A549 treated with ZK216348 at 1 μM for 4 hours (cell line): ENCODE data around the gene RHEBL1. TPM values are rescaled to one million over a fixed set of nuclear protein-coding genes. Genes with fewer than 3 reads are reported as not detected.

ENCODE experiments used
- total RNA-seq: library from RNA; stranded (reverse); fragments of 200-300 nt; extraction: Qiagen RNA extraction; gene quantifications from 5 replicates; pipeline ENCODE4 v1.2.3, GENCODE V29; 2022; ENCODE audit warnings: low read depth

RHEBL1 gene, protein sequence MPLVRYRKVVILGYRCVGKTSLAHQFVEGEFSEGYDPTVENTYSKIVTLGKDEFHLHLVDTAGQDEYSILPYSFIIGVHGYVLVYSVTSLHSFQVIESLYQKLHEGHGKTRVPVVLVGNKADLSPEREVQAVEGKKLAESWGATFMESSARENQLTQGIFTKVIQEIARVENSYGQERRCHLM
- 2.8 to 4.8 TPM (median 4.3 TPM) in 5 replicates for total RNA-seq

DNA sequence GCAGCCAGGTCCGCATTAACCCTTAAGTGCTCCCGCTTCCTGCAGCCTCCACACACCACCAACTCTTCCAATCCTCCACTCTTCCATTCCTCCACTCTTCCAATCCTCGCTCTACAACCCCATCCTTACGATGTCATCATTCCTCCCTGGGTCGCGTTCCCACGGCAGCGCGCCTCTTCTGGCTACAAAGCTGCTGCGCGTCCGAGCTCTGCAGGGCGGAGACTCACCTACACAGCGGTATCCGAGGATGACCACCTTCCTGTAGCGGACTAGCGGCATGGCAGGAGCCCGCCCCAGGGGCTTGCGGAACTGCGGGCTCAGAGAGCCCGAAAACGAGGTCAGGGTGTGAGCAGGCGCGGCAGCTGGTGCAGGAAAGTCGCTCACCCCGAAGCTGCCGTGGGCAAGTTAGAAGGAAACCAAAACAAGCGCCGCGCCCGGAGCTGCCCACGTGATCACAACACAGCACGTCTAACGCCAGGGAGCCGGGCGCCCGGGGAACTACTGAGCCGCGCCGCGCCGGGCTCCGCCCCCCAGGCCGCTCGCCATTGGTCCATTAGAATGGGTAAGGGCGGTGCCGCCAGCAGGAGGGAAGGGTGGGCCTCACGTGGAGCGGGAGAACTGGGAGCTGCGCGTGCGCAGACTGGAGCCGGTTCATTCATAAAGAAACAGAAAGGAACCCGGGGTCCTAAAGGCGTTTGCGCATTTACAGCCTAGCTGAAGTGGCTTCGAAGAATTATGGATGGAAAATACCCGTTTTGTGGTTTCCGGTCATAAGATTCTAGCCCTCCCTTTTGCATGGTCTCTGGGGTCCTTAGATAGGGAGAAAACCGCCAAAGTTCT lies at the start of gene RHEBL1:
Gene RHEBL1, minus strand, starts transcription at position 473 of the 840 bp plus-strand sequence. Its CDS starts 194 bp downstream, at position 279.

DNA sequence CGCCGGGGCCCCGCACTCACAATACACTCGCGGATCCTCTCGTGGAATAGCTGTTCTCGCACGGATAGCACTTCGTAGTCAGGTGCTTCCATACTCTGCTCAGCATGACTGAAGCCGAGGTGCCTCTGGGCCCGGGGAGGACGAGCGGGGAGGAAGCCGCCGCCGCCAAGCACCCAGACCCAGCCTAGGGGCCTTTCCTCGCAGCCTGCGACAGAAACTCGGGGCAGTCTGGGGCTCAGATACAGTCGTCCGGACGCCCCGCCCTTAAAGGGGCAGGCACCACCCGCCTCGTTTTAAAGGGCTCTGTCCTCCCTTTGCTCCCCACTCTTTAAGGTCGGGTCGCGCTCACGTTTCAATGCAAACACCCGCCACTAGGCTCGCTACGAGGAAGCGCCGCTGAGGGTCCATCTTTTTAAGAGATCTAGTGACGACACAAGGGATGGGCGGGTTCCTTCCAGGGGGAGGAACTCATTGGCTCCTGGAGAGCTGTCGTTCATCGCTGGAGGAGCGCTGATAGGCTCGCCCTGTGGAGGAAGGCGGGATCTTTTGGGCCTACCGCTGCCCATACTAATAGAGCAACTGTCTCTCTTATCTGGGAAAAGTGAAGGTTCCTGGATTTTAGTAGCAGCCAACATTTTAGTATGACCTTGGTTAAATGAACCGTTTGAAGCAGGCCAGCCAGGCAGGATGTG lies 40.8 kb upstream of the RHEBL1 start, which contains the start of gene LMBR1L:
Gene LMBR1L, minus strand, starts transcription at position 384 of the 692 bp plus-strand sequence. Its CDS starts 292 bp downstream, at position 92.

DNA sequence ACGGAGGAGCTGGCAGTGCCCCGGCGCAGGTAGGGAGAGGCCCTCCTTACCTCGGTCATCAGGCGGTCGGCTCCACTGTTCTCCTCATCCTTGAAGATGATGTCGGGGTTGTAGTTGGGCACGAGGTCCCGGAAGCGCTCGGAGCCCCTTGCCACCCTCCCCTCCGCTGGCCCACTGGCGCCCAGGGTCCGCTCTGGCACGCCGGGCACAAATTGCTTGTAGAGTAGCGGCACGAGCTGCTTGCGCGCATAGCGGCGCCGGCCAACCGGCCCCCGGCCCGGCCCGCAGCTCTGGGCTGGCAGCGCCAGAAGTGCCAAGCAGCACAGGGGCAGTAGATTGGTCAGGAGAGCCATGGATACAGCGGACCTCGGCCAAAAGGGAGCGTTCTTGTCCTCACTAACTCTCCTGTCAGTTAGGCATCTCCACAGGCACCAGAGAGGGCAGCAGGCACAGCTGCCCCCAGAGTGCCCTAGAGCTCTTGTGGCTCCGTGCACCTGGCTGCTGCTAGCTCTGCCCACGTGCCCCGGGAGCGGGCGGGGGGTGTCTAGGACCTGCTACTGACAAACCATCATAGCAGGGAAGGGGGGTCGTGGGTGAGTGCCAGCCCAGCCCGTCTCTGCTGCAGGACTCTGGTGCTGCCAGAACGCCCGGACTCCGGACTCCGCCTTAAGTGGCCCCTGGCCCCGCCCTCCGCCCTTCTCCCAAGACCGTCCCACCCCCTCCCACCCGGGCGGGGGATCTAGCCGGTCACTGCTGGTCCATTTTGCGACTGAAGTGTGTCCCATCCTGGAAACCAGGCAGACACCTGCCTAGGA lies 24.6 kb upstream of the RHEBL1 start, which contains the start of gene DHH:
Gene DHH, minus strand, starts transcription at position 642 of the 815 bp plus-strand sequence. Its CDS starts 289 bp downstream, at position 353.

DNA sequence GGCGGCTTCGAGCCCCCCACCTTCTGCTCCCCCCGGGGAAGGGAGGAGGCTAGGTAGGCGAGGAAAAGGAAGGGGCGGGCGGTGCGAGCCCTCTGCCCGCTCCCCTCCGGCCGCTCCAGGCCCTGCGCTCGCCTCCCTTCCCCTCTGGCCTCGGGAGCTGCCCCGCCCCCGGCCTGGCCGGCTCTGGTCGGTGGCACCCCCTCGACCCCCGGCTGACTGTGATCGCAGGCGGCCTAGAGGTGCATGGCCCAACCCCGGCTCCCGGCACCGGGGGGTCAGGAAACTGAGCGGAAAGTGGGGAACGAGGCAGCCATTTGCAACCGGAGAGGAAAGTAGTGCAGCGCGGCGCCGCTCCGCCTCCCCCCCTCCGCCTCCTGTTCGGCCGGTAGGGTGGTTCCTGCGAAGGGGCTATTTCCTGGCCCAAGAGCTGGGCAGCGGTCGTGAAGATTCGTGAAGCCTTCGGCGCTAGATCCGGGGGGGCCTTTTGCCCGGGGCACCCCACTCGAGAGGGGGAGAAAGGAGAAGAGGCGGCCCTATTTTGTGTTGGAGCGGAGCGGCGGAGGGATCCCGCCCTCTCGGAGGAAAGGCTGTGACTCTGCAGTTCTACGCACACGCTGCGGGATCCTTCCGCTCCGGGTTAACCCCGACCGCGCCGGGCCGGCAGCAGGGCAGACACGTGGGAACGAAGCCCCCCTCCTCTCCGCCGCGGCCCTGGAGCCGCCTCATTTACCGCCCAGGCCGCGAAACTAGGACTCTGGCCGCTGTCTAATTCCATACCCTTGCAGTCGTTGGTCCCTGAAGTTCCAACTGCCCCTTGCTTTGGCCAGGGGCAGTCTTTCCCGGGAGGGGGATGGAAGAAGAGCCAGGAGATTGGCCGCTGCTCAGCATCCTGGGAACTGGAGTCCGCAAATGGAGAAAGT lies 9.3 kb downstream of the RHEBL1 start, which contains the start of gene KMT2D:
Gene KMT2D, minus strand, starts transcription at position 558 of the 920 bp plus-strand sequence. CDS start 5,470 bp downstream, outside the sequence.

DNA sequence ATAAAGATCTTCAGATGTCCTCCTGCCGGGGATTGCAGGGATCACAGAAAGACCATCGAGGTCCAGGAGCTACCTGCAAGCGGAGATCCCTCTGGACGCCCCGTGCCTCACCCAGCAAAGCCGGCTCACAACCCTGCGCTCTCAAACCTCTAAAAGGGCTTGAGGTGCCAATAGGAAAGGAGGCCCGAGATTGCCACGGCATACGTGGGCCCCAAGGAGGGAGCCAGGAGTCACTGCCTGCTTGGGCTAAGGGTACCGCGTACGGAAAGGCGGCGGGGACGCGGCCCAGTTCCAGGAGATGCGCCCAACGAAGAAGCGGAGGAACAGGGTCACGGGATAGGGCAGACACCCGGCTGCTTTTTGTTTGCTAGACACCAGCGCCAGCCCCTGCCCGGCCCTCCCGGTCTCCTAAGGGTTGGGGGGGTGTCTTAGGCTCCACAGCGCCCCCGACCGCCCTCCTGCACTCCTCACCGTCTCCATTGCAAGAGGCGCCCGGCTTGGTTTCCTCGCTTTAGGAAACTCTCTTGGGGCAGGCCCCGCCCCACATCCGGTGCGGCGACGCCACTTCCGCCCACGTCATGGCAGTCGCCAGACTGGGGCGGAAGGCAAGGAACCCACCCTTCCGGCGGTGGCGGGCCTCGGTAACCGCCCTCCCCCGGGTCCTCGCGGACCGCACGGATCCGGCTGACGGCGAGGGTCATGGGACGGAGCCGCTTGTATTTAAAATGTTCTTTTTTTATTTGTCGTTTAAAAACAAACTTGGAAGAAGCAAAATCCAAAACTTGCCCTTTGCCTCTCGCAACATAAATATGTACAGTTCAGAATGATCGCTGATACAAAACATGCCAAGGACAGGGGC lies 51.3 kb downstream of the RHEBL1 start, which contains the start of gene PRKAG1:
Gene PRKAG1, minus strand, starts transcription at position 516 of the 859 bp plus-strand sequence. Its CDS starts 36 bp downstream, at position 480.

Other genes starting within 250 kb of the RHEBL1 start
- 87.9 to 92.3 TPM (median 89.1 TPM) in 5 replicates for gene DDX23, start 217.8 kb downstream of the RHEBL1 start, total RNA-seq
- gene RND1, start 204.1 kb downstream of the RHEBL1 start, total RNA-seq: 7.4 to 10.7 TPM (median 8.7 TPM) in 5 replicates
- gene FKBP11, start 144.5 kb downstream of the RHEBL1 start, total RNA-seq: 53.2 to 60.0 TPM (median 56.4 TPM) in 5 replicates
- gene ARF3, start 112.5 kb downstream of the RHEBL1 start, total RNA-seq: 136 to 160 TPM (median 157 TPM) in 5 replicates
- 1.6 to 2.8 TPM (median 2.0 TPM) in 5 replicates for gene WNT10B, start 98.2 kb downstream of the RHEBL1 start, total RNA-seq
- 0.13 to 0.20 TPM in 2 of 5 replicates, not detected in the others for gene WNT1, start 91.7 kb downstream of the RHEBL1 start, total RNA-seq
- 0.40 to 0.81 TPM (median 0.70 TPM) in 5 replicates for gene DDN, start 70.6 kb downstream of the RHEBL1 start, total RNA-seq
- 40.2 to 47.4 TPM (median 41.6 TPM) in 5 replicates for gene PRKAG1, start 51.2 kb downstream of the RHEBL1 start, total RNA-seq
- gene KMT2D, start 9.2 kb downstream of the RHEBL1 start, total RNA-seq: 34.2 to 45.1 TPM (median 39.5 TPM) in 5 replicates
- gene DHH, start 24.8 kb upstream of the RHEBL1 start, total RNA-seq: not detected in 5 replicates
- 11.2 to 19.4 TPM (median 15.6 TPM) in 5 replicates for gene LMBR1L, start 40.9 kb upstream of the RHEBL1 start, total RNA-seq
- 1,785 to 2,573 TPM (median 2,522 TPM) in 5 replicates for gene TUBA1B, start 61.4 kb upstream of the RHEBL1 start, total RNA-seq
- 188 to 228 TPM (median 210 TPM) in 5 replicates for gene TUBA1A, start 119.1 kb upstream of the RHEBL1 start, total RNA-seq
- gene TUBA1C, start 195.1 kb upstream of the RHEBL1 start, total RNA-seq: 1,579 to 1,817 TPM (median 1,710 TPM) in 5 replicates
- gene PRPH, start 225.2 kb upstream of the RHEBL1 start, total RNA-seq: 0.92 to 2.1 TPM (median 1.6 TPM) in 5 replicates